HG03521 (cell line): Measurements from ENCODE around the gene SHISAL2A.

ENCODE experiments used
- ATAC-seq: cut with Tn5 transposase; IDR thresholded peaks from one replicate; pipeline ENCODE4 v1.9.1; 2021; ENCODE audit warnings: mild to moderate bottlenecking, moderate library complexity; ENCODE audit not compliant: unreplicated experiment

Gene SHISAL2A

DNA sequence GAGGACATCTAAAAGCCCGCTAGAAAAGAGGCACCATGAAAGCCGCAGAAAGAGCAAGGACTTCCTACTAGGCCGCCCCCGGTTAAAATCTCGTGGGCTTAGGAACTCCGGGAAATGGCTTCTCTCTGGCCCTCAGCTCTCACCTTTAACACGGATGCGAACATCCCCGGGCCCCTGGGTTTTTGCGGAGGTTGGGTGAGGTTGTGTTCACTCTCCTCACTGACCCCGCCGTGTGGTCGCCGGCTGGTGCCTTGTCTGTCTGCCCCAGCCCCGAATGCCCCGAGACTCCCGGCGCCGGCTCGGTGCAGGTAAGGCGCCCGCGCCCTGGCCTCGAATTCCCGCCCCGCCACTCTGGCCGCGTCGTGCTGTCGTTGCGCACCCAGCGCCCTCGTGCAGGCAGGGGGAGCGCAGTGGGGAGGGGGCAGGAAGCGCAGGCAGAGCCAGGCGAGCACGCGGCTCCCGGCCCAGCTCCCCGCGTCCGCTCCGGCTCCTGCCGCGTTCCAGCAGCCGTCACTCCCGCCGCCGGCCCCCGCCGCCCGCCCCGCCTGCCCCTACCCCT lies at the start of gene SHISAL2A:
Gene SHISAL2A (plus strand): TSS at position 437 of the 559 bp plus-strand sequence. CDS start 326 bp downstream, outside the sequence.
- no peak for ATAC-seq

DNA sequence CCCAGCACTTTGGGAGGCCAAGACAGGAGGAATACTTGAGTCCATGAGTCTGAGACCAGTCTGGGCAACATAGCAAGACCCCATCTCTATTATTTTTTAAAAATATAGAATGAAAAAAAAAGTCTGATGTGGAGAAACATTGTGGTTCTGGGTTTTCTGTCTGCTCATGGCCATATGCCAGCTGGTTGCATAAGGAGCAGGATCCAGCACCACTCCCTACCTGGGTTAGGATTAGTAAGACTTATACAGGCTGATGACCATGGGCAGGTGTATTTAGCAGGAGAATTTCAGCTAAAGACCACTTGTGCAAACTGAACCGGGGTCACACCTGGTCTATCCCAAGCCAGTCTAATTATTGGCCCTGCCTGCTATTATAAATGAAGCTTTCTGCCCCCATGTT lies 47.5 kb upstream of the SHISAL2A start:
- ATAC-seq = no peak

- no peak for ATAC-seq
Measured at GRCh38 chr1:52588027-52588426, 44.9 kb upstream of the SHISAL2A start.

GRCh38 chr1:52588535-52588934 lies 44.4 kb upstream of the SHISAL2A start:
- ATAC-seq = no peak

- no peak for ATAC-seq
Measured at GRCh38 chr1:52590266-52590665, 42.7 kb upstream of the SHISAL2A start.

GRCh38 chr1:52592637-52593323 lies 40.2 kb upstream of the SHISAL2A start:
- ATAC-seq = no peak

DNA sequence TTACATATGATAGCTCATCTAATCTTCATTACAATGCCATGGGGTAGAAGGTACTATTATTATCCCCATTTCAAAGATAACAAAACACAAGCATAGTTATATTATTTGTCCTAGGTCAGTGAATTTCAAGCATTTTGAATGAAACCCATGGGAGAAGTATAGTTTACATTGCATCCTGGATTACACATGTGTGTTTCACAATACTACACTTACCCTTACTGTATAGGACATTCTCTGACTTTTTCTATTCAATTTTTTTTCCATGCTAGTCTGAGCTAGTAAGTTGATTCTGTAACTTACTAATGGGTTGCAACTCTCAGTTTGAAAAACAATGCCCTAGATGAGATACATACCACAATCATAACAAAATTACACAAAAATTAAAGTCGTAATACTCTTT lies 39.5 kb upstream of the SHISAL2A start:
- ATAC-seq = no peak

DNA sequence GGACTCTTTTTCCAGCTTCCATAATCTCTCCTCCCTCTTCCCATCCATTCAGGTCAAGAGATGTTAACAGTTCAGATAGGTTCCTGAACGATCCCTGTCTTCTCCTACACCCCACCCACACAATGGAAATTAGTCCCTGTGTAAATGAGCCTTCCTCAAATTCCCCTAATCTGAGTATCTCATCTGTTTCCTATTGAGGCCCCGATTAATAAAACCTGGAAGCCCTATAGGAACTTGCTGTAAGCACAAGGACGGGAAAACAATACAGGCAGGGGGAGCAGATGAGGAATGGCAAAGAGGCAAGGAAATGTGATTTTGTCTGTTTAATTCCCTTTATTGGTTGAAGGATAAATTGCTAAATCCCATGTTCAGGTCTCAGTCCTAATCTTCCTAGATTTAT lies 37.9 kb upstream of the SHISAL2A start:
- no peak for ATAC-seq

DNA sequence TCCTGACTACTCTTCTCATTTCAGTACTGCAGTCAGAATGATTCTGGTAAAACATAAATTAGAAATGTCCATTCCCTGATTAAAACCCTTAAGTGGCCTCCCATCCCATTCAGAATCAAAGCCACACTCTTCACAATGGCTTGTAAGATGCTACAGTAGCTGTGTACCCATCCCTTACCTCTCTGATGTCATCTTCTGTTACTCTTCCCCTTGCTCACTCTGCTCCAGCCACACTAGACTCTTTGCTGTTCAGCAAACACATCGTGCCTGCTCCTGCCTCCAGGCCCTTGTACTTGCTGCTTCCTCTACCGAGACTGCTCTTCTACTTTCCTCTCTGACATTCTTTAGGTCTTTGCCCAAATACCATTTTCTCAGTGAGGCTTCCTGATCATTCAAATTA lies 35.1 kb upstream of the SHISAL2A start:
- ATAC-seq = no peak

DNA sequence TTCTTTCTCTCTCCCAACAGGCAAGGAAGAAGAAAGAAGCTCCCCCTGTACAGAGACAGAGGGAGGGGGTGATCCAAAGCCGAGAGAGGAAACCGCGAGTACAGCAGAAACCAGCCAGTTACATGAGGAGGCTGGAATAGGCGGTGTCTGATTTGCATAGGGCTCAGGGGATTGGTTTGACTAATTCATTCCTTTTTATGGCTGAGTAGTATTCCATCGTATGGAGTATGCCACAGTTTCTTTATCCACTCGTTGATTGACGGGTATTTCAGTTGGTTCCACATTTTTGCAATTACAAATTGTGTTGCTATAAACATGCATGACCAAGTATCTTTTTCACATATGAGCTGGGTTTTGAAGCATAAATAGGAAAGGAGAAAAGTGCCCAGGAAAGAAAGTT lies 34.2 kb upstream of the SHISAL2A start:
- no peak for ATAC-seq

DNA sequence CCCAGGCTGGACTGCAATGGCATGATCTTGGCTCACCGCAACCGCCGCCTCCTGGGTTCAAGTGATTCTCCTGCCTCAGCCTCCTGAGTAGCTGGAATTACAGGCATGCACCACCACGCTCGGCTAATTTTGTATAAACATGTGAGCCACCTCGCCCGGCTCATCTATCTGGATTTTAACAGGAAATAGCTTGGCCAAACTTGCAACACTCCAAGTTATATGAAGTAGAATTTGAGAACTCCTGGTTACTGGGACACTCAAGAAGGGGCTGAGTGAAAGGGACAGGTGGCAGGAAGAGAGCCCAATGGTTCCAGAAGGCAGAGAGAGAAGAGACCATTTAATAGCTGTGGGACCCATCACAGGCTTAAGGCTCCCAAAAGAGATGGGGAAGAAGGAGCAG lies 33.7 kb upstream of the SHISAL2A start:
- ATAC-seq = no peak

GRCh38 chr1:52600533-52601179 lies 32.3 kb upstream of the SHISAL2A start:
- no peak for ATAC-seq

DNA sequence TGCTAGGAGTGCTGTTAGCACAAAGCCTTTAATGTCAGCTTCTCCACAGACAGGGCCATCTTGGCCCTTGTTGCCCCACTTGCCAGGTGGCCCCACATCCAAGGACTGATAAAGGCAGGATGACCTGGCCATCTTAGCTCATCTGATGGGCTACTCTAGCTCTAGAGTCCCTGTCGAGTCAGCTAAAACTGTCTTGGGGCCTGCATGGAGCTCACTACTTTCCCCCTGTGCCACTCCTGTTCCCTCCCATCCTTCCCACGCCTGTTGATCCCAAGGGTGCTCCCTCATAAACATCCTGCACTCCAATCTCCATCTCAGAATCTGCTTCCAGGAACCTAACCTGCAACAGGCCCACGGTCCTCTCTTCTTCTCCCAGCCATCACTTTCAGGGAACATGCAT lies 31.4 kb upstream of the SHISAL2A start:
- no peak for ATAC-seq

DNA sequence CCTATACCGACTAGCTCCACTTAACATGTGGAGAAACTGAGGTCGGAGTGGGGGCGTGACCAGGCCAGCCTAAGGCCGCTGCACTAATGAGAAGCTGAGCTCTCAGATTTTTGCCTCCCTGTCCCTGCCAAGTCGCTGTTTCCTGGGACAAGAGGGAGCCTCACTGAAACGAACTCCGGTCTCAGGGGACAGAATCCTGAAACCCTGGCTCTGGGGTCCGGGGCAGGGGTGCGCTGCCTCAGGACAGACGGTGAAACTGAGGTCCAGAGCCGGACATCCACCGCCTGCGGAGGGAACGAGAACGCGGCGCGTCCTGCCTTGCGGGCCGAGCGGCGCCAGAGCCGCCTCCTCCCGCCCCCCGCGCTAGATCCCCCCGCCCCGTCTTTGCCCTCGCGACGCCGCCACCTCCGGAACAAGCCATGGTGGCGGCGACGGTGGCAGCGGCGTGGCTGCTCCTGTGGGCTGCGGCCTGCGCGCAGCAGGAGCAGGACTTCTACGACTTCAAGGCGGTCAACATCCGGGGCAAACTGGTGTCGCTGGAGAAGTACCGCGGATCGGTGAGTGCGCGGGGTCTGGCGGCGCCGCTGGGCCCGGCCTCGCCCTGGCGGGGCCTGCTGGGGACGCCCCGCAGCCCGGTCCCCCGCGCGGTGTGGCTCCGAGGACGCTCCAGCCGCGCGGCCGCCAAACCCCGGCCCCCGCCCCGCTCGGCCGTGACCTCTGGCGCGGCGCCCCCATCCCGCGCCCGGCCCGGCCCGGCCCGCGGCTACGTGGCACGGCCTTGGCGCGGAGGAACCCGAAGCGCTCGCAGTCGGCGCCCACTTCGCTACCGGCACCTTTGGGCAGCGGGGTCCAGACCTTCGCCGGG lies 30.7 kb upstream of the SHISAL2A start, which contains the start of gene GPX7:
Gene GPX7 (plus strand): TSS at position 381 of the 865 bp plus-strand sequence. CDS start 39 bp downstream, at position 420.
- ATAC-seq = no peak

- no peak for ATAC-seq
Measured at GRCh38 chr1:52602856-52603600, 29.9 kb upstream of the SHISAL2A start.

- no peak for ATAC-seq
Measured at GRCh38 chr1:52603630-52604029, 29.3 kb upstream of the SHISAL2A start.

GRCh38 chr1:52604063-52604770 lies 28.8 kb upstream of the SHISAL2A start:
- no peak for ATAC-seq

GRCh38 chr1:52613636-52614373 lies 19.2 kb upstream of the SHISAL2A start:
- no peak for ATAC-seq

GRCh38 chr1:52614671-52615070 lies 18.3 kb upstream of the SHISAL2A start:
- ATAC-seq = no peak
